HG03558 (cell line): ENCODE results near the gene LENEP.

Experiments
- ATAC-seq: cut with Tn5 transposase; IDR thresholded peaks from one replicate; pipeline ENCODE4 v1.9.1; 2021; ENCODE audit warnings: moderate number of reproducible peaks; ENCODE audit not compliant: unreplicated experiment; ENCODE audit errors: extremely low read depth

The LENEP gene

GRCh38 chr1:154993572-154994268 lies at the start of gene LENEP:
LENEP (plus strand) TSS chr1:154993586; CDS start chr1:154993608, 22 bp downstream.
- no peak for ATAC-seq

GRCh38 chr1:154943649-154944400 lies 49.6 kb upstream of the LENEP start:
- no peak for ATAC-seq

- no peak for ATAC-seq
Observed at GRCh38 chr1:154944401-154945159, 48.8 kb upstream of the LENEP start.

- no peak for ATAC-seq
Observed at GRCh38 chr1:154945160-154945961, 48.0 kb upstream of the LENEP start.

- no peak for ATAC-seq
Observed at GRCh38 chr1:154945962-154946850, 47.2 kb upstream of the LENEP start.

GRCh38 chr1:154948079-154948478 lies 45.3 kb upstream of the LENEP start:
- no peak for ATAC-seq

- no peak for ATAC-seq
Observed at GRCh38 chr1:154951901-154952657, 41.3 kb upstream of the LENEP start.

GRCh38 chr1:154952664-154953063 lies 40.7 kb upstream of the LENEP start:
- ATAC-seq = no peak

- no peak for ATAC-seq
Observed at GRCh38 chr1:154953611-154954038, 39.8 kb upstream of the LENEP start.

GRCh38 chr1:154954541-154954940 lies 38.8 kb upstream of the LENEP start:
- no peak for ATAC-seq

- no peak for ATAC-seq
Observed at GRCh38 chr1:154955039-154955717, 38.2 kb upstream of the LENEP start.

- no peak for ATAC-seq
Observed at GRCh38 chr1:154955718-154956543, 37.5 kb upstream of the LENEP start, which contains the start of gene PBXIP1. PBXIP1 (minus strand) TSS chr1:154956099; CDS start chr1:154953721, 2,378 bp downstream.

GRCh38 chr1:154956544-154956941 lies 36.8 kb upstream of the LENEP start:
- ATAC-seq = no peak

GRCh38 chr1:154957091-154957657 lies 36.2 kb upstream of the LENEP start:
- ATAC-seq = no peak

GRCh38 chr1:154958036-154958435 lies 35.4 kb upstream of the LENEP start:
- ATAC-seq = no peak

- ATAC-seq = no peak
Observed at GRCh38 chr1:154958681-154959425, 34.5 kb upstream of the LENEP start.
